Stimulated activated CD4-positive, alpha-beta T cell treated with anti-CD3 and anti-CD28 coated beads, Interleukin-4, amount 100 ng/mL, for 1 hour (primary cell): ENCODE results near the gene ENTHD1.
A peak's percentile ranks its signal among the peaks of the same experiment; 100 is the strongest.

Experiments used
- DNase-seq: peaks from one replicate; pipeline ENCODE4 v3.0.0-alpha.2; 2020

Gene ENTHD1

GRCh38 chr22:39839917-39840510, 53.5 kb downstream of the ENTHD1 start:
- DNase-seq = peak; percentile 19

DNA sequence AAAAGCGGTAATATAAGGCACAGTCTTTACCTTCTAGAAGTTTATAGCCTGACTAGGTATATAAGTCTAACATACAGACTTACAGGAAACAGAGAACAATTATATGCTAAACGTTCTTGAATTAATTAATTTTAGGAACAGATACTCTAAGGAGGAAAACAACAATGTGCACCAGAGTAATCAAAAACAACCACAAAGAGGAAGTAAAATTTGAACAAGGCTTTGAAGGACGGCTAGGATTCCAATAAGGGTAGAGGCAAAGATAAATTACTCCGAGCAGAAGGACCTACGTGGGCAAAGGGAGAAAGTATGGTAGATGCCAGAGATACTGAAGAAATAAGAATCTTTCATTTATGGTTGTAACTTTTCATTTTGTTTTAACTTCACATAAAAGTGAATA, 54.4 kb downstream of the ENTHD1 start:
- DNase-seq = no peak

GRCh38 chr22:39833610-39834009, 60.0 kb downstream of the ENTHD1 start:
- no peak for DNase-seq

GRCh38 chr22:39833093-39833492, 60.5 kb downstream of the ENTHD1 start:
- no peak for DNase-seq

DNA sequence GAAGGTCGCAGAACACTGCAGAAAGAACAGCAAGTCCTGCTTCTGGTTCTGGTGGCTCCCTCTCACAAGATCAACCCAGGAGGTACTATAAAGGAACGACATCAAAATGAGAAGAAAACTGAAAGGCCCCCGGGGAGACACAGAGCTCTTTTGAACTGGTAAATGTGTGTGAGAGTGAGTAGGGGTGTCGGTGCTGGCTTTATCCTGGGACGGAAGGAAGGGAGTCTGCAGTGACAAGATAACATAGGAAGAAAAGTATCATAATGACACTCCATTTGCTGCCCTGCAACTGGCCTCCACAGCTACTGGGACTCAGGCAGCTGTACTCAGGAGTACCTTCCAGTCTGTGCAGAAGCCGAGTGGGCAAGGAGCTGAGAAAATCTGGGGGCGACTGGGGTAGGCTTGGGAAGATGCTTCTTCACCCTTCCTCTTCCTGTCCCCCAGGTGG, 60.9 kb downstream of the ENTHD1 start:
- no peak for DNase-seq

DNA sequence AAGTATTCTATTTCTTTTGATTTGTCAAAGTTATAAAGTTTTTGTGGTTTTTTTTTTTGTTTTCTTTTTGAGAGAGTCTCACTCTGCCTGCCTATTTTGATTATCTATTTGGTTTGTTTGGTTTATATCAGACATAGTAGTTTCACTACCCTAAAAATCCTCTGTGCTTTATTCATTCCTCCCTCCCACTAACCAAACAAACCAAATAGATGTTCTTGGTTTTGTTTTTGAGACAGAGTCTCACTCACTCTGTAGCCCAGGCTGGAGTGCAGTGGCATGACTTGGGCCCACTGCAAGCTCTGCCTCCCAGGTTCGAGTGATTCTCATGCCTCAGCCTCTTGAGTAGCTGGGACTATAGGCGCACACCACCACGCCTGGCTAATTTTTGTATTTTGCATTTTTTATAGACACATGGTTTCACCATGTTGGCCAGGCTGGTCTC, 67.9 kb downstream of the ENTHD1 start:
- DNase-seq = no peak

GRCh38 chr22:39821008-39821407, 72.6 kb downstream of the ENTHD1 start:
- DNase-seq = no peak

GRCh38 chr22:39820256-39820655, 73.3 kb downstream of the ENTHD1 start:
- DNase-seq = no peak

DNA sequence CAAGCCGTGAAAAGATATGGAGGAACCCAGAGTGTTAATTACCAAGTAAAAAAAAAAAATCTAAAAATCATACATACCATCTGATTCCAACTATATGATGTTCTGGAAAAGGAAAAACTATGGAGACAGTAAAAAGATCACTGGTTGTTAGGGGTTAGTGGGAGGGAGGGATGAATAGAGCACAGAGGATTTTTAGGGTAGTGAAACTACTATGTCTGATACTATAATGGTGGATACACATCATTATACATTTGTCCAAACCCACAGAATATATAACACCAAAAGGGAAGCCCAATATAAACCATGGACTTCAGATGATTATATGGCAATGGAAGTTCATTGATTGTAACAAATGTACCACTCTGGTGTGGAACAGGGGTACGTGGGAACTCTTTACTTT, 74.1 kb downstream of the ENTHD1 start:
- DNase-seq = no peak

DNA sequence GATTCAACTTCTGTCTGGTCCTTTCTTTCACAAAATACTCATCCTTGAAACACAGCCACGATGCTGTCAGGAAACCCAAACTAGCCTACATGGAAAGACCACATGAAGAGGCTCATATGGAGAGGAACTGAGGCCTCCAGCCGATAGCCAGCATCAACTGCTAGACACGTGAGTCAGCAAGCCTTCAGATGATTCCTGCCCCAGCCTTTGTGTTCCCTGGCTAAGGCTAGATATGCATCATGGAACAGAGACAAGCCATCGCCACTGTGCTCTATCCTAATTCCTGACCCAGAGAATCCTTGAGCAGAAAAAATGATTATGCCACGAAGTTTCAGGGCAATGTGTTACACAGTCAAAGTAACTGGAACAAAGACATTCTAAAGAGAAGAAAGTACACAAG, 75.5 kb downstream of the ENTHD1 start:
- no peak for DNase-seq

GRCh38 chr22:39815932-39816331, 77.6 kb downstream of the ENTHD1 start:
- no peak for DNase-seq

GRCh38 chr22:39814899-39815298, 78.7 kb downstream of the ENTHD1 start:
- DNase-seq = no peak

DNA sequence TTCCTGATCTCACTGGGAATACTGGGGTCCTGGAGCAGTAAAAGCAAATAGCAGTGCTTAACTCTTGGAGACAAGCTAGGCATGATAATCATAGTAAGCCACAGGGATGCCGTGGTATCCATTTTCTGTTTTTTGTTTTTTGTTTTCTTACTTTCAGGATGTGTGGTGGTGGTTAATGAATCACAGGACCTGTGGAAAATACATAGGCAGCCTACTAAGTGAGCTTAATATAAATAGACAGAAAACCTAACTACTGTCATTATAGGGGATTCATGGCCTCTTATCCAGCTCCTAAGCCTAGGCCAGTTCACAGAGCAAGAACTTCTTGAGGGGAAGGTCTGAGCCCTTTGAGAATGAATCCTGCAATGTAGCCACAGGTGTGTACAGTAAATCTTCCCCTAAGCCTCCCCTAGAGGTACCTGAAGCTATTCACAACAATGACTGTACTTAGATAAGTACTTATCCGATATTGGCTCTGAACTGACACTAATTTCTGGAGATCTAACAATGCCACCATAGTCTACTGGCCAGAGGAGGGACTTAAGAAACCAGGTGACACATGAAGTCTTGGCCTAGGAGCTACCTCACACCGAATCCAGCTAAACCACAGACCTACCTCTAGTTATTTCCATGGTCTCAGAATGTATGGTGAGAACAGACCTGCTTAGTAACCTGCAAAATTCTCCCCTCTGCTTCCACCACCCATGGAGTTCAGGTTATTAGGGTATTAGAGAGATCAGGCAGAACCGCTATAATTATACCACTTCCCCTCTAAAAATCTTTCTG, 83.6 kb downstream of the ENTHD1 start:
- no peak for DNase-seq

DNA sequence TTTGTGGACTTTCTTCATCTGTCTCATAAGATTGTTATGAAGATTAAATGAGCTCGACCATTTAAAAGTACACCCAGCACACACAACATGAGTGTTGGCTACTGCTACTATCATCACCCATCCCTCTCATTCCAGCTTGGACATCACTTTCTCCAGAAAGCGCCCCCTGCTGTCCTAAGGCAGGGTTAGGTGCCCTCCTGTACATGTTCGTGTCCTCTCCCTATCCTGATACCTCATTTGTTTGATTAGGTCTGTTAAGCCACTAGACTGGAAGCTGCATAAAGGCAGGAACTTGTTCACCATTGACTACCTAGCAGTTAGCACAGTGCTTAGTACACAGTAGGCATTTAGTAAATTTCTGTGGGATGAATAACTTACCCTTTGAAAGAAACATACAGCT, 85.5 kb downstream of the ENTHD1 start:
- DNase-seq = peak; percentile 26

- DNase-seq = no peak
Measured at GRCh38 chr22:39806109-39806508, 87.5 kb downstream of the ENTHD1 start.

DNA sequence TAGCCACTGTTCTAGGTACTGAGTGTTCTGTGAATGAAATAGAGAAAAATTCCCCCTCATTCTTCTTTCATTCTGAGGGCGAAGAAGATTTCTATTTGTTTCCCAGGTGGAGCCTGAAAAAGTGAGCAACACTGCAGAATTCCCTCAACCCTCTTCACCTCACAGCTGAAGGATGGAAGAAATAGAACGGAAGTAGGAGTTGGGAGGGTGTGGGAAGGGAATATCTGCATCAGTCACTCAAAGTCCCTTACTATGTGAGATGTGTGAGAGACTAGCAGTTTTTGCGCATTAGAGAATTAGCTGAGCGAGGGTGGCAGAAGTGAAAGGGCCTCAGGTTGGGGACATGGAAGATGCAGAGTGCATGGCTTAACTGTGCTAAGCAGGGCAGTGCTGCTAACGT, 88.4 kb downstream of the ENTHD1 start:
- no peak for DNase-seq

- DNase-seq = no peak
Measured at GRCh38 chr22:39802682-39803081, 90.9 kb downstream of the ENTHD1 start.

DNA sequence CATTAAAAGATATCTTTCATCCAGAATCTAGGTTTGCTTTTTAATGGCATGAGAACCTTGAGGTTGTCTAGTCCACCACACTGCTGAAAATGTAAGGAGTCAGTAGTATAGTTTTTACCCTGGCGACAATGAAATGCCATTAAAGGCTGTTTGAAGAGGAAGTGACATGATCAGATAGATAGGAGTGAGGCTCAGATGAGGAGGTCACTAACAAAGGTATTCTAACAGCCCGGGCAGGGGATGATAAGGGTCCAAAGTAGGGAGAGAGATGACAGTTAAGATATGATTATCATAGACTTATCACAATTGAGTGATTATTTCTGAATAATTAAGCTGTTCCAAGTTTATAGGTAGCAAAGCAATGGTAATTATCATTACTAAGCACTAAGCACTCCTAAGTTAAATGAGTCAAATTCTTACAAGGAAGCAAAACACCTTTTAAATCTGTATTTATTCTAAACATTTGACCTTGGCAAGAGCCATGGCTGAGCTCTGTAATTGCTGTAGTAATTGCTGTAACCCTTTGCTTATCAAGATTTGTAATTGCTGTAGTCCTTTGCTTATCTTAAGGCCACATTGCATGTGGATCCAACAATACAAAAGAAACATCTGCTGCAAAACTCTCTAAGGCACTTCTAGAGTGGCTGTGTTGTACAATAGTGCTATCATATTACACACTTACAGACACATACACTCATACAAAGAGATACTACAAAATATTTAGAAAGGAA, 92.6 kb downstream of the ENTHD1 start:
- no peak for DNase-seq

GRCh38 chr22:39797528-39798147, 95.9 kb downstream of the ENTHD1 start:
- no peak for DNase-seq

DNA sequence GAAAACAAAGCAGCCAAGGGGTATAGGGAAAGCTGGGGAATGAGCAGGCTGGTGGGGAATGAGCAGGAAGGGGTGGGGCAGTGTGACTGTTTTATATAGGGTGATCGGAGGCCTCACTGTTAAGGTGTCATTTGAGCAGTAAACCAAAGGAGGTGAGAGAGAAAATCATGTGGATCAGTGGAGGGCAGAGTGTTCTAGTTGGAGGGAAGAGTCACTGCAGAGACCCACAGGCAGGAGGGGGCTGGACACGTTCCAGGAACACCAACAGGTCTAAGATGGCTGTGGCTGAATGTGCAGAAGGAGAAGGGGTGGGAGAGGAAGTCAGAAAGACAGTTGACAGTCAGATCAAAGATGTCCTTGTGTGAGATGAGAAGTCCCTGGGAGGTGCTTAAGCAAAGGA, 103.8 kb downstream of the ENTHD1 start:
- no peak for DNase-seq

DNA sequence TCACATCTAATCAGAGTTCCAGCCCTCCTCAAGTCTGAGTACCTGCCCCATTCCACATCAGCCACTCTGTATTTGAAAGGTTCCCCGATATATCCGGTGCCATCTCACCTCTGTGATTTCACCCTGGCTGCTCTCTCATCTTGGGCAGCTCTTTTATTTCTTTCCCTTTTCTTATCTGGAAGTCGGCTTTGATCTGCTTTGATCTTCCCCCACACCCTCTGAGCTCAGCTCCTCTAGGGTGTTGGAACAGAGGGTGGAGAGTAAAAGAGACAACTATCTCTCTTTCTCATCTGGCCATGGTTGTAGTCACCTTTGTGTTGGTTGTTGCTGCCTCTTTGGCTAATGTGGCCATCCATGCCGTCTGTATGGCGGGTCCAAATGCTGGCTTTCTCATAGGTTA, 108.3 kb downstream of the ENTHD1 start:
- no peak for DNase-seq

- DNase-seq = no peak
Measured at GRCh38 chr22:39777716-39778454, 115.7 kb downstream of the ENTHD1 start.
